ENCODE data around the gene PDE6B.
"Not testable (repeated sequence)": the region's sequence is repeated elsewhere in the genome, so short reads cannot be mapped to it uniquely, and the experiment has no call there.

PDE6B gene

GRCh38 chr4:622071-622995 lies 3.0 kb upstream of the PDE6B start:
- no peak for DNase-seq (ENCODE audit: low read depth)

GRCh38 chr4:622996-623913 lies 2.1 kb upstream of the PDE6B start:
- DNase-seq (ENCODE audit: low read depth), result no peak

- no peak for DNase-seq (ENCODE audit: low read depth)
Observed at GRCh38 chr4:623914-624566, 1.3 kb upstream of the PDE6B start.

GRCh38 chr4:625631-626161 lies 323 bp downstream of the PDE6B start:
- DNase-seq (ENCODE audit: low read depth), result no peak

GRCh38 chr4:626201-627091 lies 1.1 kb downstream of the PDE6B start:
- DNase-seq (ENCODE audit: low read depth), result no peak

GRCh38 chr4:627347-628125 lies 2.2 kb downstream of the PDE6B start:
- no peak for DNase-seq (ENCODE audit: low read depth)

GRCh38 chr4:628311-628741 lies 3.0 kb downstream of the PDE6B start:
- DNase-seq (ENCODE audit: low read depth), result no peak

- no peak for DNase-seq (ENCODE audit: low read depth)
Observed at GRCh38 chr4:628821-629635, 3.7 kb downstream of the PDE6B start.

- no peak for DNase-seq (ENCODE audit: low read depth)
Observed at GRCh38 chr4:629636-629914, 4.2 kb downstream of the PDE6B start.

GRCh38 chr4:629915-630641 lies 4.7 kb downstream of the PDE6B start:
- DNase-seq (ENCODE audit: low read depth), result no peak

- no peak for DNase-seq (ENCODE audit: low read depth)
Observed at GRCh38 chr4:630656-631055, 5.3 kb downstream of the PDE6B start.

GRCh38 chr4:632196-632790 lies 6.9 kb downstream of the PDE6B start:
- no peak for DNase-seq (ENCODE audit: low read depth)

- DNase-seq (ENCODE audit: low read depth), result no peak
Observed at GRCh38 chr4:632926-633325, 7.6 kb downstream of the PDE6B start.

GRCh38 chr4:633406-633805 lies 8.0 kb downstream of the PDE6B start:
- no peak for DNase-seq (ENCODE audit: low read depth)

- DNase-seq (ENCODE audit: low read depth), result no peak
Observed at GRCh38 chr4:633976-634598, 8.7 kb downstream of the PDE6B start.

GRCh38 chr4:634599-634985 lies 9.2 kb downstream of the PDE6B start:
- DNase-seq (ENCODE audit: low read depth), result no peak

- not testable (repeated sequence) for DNase-seq (ENCODE audit: low read depth)
Observed at GRCh38 chr4:635066-635835, 9.9 kb downstream of the PDE6B start.
